ENCODE results near the gene KRTAP10-3. TPM values are rescaled to one million over a fixed set of nuclear protein-coding genes. Genes with fewer than 3 reads are reported as not detected.

The KRTAP10-3 gene
- total RNA-seq, 1 donor from 2014 or later: not detected

- no peak for DNase-seq (ENCODE audit: low read depth)
- H3K9me3 ChIP-seq (ENCODE audit: insufficient read depth, low read depth, low read length): no peaks in the 10 kb centered on the region
- Mint-ChIP-seq H3K27me3 (ENCODE audit: low read depth, unreplicated experiment) (peaks cover 24% of the 10 kb centered on the region), H3K27ac (ENCODE audit: unreplicated experiment) (no peak overlapping the region), H3K4me3 (ENCODE audit: unreplicated experiment) (no peak overlapping the region), H3K4me1 (ENCODE audit: low read depth, unreplicated experiment) (no peaks in the 10 kb centered on the region), H3K9me3 (ENCODE audit: unreplicated experiment) (peaks cover 9% of the 10 kb centered on the region), H3K36me3 (ENCODE audit: low read depth, unreplicated experiment) (no peaks in the 10 kb centered on the region)
- H4K20me1 ChIP-seq (ENCODE audit: insufficient read depth, low read length): no peaks in the 10 kb centered on the region
- H3K27me3 ChIP-seq (ENCODE audit: insufficient read depth, low read length): no peaks in the 10 kb centered on the region
- H3K4me1 ChIP-seq (ENCODE audit: insufficient read depth, low read length): no peaks in the 10 kb centered on the region
- no peak overlapping the region for H3K4me2 ChIP-seq (ENCODE audit: low read length)
- no peak overlapping the region for H2AFZ ChIP-seq (ENCODE audit: low read depth, low read length)
- TF ChIP-seq EZH2 (IDR thresholded peaks at IDR 0.05; ENCODE audit: insufficient read depth, low read length) (no peak), CTCF (IDR thresholded peaks at IDR 0.05; ENCODE audit: insufficient read depth, low read depth, low read length) (no peak)
- H3K4me3 ChIP-seq (ENCODE audit: insufficient read depth, low read depth, low read length): no peak overlapping the region
- no peaks in the 10 kb centered on the region for H3K79me2 ChIP-seq (ENCODE audit: insufficient read depth, low read length)
- no peaks in the 10 kb centered on the region for H3K36me3 ChIP-seq (ENCODE audit: insufficient read depth, low read length)
- H3K9ac ChIP-seq (ENCODE audit: low read length): no peak overlapping the region
- no peak for FAIRE-seq
- no peak overlapping the region for H3K27ac ChIP-seq (ENCODE audit: low read depth, low read length)
Measured at GRCh38 chr21:44533891-44534627, 24.5 kb downstream of the KRTAP10-3 start.

- no peak overlapping the region for H3K9ac ChIP-seq (ENCODE audit: low read length)
- H3K79me2 ChIP-seq (ENCODE audit: insufficient read depth, low read length): no peaks in the 10 kb centered on the region
- FAIRE-seq: no peak
- no peak overlapping the region for H3K4me3 ChIP-seq (ENCODE audit: insufficient read depth, low read depth, low read length)
- H3K9me3 Mint-ChIP-seq (ENCODE audit: unreplicated experiment): peaks cover 9% of the 10 kb centered on the region
- H3K27ac ChIP-seq (ENCODE audit: low read depth, low read length): no peak overlapping the region
- H4K20me1 ChIP-seq (ENCODE audit: insufficient read depth, low read length): no peaks in the 10 kb centered on the region
- H3K27ac Mint-ChIP-seq (ENCODE audit: unreplicated experiment): no peak overlapping the region
- no peaks in the 10 kb centered on the region for H3K36me3 ChIP-seq (ENCODE audit: insufficient read depth, low read length)
- no peak overlapping the region for H3K4me3 Mint-ChIP-seq (ENCODE audit: unreplicated experiment)
- no peaks in the 10 kb centered on the region for H3K4me1 ChIP-seq (ENCODE audit: insufficient read depth, low read length)
- no peak for DNase-seq (ENCODE audit: low read depth)
- no peaks in the 10 kb centered on the region for H3K9me3 ChIP-seq (ENCODE audit: insufficient read depth, low read depth, low read length)
- H3K27me3 Mint-ChIP-seq (ENCODE audit: low read depth, unreplicated experiment): peaks cover 27% of the 10 kb centered on the region
- H3K4me2 ChIP-seq (ENCODE audit: low read length): no peak overlapping the region
- no peaks in the 10 kb centered on the region for H3K27me3 ChIP-seq (ENCODE audit: insufficient read depth, low read length)
- H3K36me3 Mint-ChIP-seq (ENCODE audit: low read depth, unreplicated experiment): no peaks in the 10 kb centered on the region
- no peak for TF ChIP-seq CTCF (IDR thresholded peaks at IDR 0.05; ENCODE audit: insufficient read depth, low read depth, low read length)
- TF ChIP-seq EZH2 (IDR thresholded peaks at IDR 0.05; ENCODE audit: insufficient read depth, low read length): no peak
- H3K4me1 Mint-ChIP-seq (ENCODE audit: low read depth, unreplicated experiment): no peaks in the 10 kb centered on the region
- no peak overlapping the region for H2AFZ ChIP-seq (ENCODE audit: low read depth, low read length)
Measured at GRCh38 chr21:44533121-44533890, 25.3 kb downstream of the KRTAP10-3 start.

Measured in astrocyte (in vitro differentiated cells and primary cell).